Activated T-cell treated with anti-CD3 and anti-CD28 coated beads, Interleukin-2, amount 50 U/mL, for 4 hours (primary cell): ENCODE measurements around the gene OGFR. TPM values are rescaled to one million over a fixed set of nuclear protein-coding genes. Genes with fewer than 3 reads are reported as not detected.

Experiments used
- ATAC-seq, 2 donors: fragments of 200-7000 bp; cut with Tn5 transposase; one replicate each; pipeline ENCODE4 v1.10.0; 2021
- DNase-seq: peaks from one replicate; pipeline ENCODE4 v3.0.0-alpha.2; 2020
- H3K27me3 Mint-ChIP-seq: one replicate; pipeline ENCODE4 v1.8.0; 2021; ENCODE audit warnings: low read depth, mixed read lengths
- H3K36me3 Mint-ChIP-seq: one replicate; pipeline ENCODE4 v1.8.0; 2022; ENCODE audit warnings: mixed read lengths; ENCODE audit not compliant: insufficient read depth
- H3K4me1 Mint-ChIP-seq: one replicate; pipeline ENCODE4 v1.8.0; 2021; ENCODE audit warnings: low read depth, mixed read lengths
- H3K4me3 Mint-ChIP-seq: one replicate; pipeline ENCODE4 v1.8.0; 2021; ENCODE audit warnings: mild to moderate bottlenecking, moderate library complexity, mixed read lengths
- H3K9me3 Mint-ChIP-seq: one replicate; pipeline ENCODE4 v1.8.0; 2021; ENCODE audit warnings: mixed read lengths
- total RNA-seq, 3 donors: library from RNA; stranded (reverse); gene quantifications; one replicate each; pipeline ENCODE4 v1.2.1, GENCODE V29; 2021

The OGFR gene
- total RNA-seq, 3 donors from 2014 or later: 45.8 to 57.9 (median 53.9) TPM

- no peak for ATAC-seq
- H3K36me3 Mint-ChIP-seq: no peaks in the 10 kb centered on the region
- H3K4me3 Mint-ChIP-seq: no peak overlapping the region
Measured at GRCh38 chr20:62825986-62826645, 21.5 kb downstream of the OGFR start.

GRCh38 chr20:62826646-62827310 is 22.1 kb downstream of the OGFR start:
- no peaks in the 10 kb centered on the region for H3K36me3 Mint-ChIP-seq
- peaks cover 6% of the 10 kb centered on the region for H3K4me1 Mint-ChIP-seq
- H3K27me3 Mint-ChIP-seq: no peaks in the 10 kb centered on the region
- ATAC-seq: no peak
- no peak for DNase-seq
- no peak overlapping the region for H3K4me3 Mint-ChIP-seq
- H3K9me3 Mint-ChIP-seq: no peaks in the 10 kb centered on the region

More at GRCh38 chr20:62825986-62826645, 21.5 kb downstream of the OGFR start:
- H3K27me3 Mint-ChIP-seq: no peaks in the 10 kb centered on the region
- peaks cover 4% of the 10 kb centered on the region for H3K4me1 Mint-ChIP-seq
- H3K9me3 Mint-ChIP-seq: no peaks in the 10 kb centered on the region
- no peak for DNase-seq

- DNase-seq: no peak
- H3K9me3 Mint-ChIP-seq: no peaks in the 10 kb centered on the region
- ATAC-seq: no peak
- H3K4me3 Mint-ChIP-seq: no peak overlapping the region
- H3K4me1 Mint-ChIP-seq: peaks cover 9% of the 10 kb centered on the region
- no peaks in the 10 kb centered on the region for H3K36me3 Mint-ChIP-seq
- no peaks in the 10 kb centered on the region for H3K27me3 Mint-ChIP-seq
Measured at GRCh38 chr20:62827311-62828038, 22.8 kb downstream of the OGFR start.

GRCh38 chr20:62828051-62828450 is 23.4 kb downstream of the OGFR start:
- H3K4me1 Mint-ChIP-seq: peaks cover 11% of the 10 kb centered on the region
- ATAC-seq (no peak), DNase-seq (no peak)
- H3K4me3 Mint-ChIP-seq: no peak overlapping the region
- H3K27me3 Mint-ChIP-seq: no peaks in the 10 kb centered on the region
- no peaks in the 10 kb centered on the region for H3K36me3 Mint-ChIP-seq
- H3K9me3 Mint-ChIP-seq: no peaks in the 10 kb centered on the region

GRCh38 chr20:62828511-62829230 is 24.0 kb downstream of the OGFR start:
- Mint-ChIP-seq H3K4me3 (no peak overlapping the region), H3K4me1 (peaks cover 10% of the 10 kb centered on the region), H3K27me3 (no peaks in the 10 kb centered on the region), H3K9me3 (no peaks in the 10 kb centered on the region), H3K36me3 (no peaks in the 10 kb centered on the region)
- DNase-seq (no peak), ATAC-seq (no peak)

GRCh38 chr20:62829231-62830230 is 24.9 kb downstream of the OGFR start:
- Mint-ChIP-seq H3K36me3 (no peaks in the 10 kb centered on the region), H3K9me3 (no peaks in the 10 kb centered on the region), H3K4me3 (no peak overlapping the region), H3K4me1 (peaks cover 10% of the 10 kb centered on the region), H3K27me3 (no peaks in the 10 kb centered on the region)
- ATAC-seq (no peak), DNase-seq (no peak)

GRCh38 chr20:62830251-62830650 is 25.6 kb downstream of the OGFR start:
- peaks cover 10% of the 10 kb centered on the region for H3K4me1 Mint-ChIP-seq
- H3K27me3 Mint-ChIP-seq: no peaks in the 10 kb centered on the region
- H3K9me3 Mint-ChIP-seq: no peaks in the 10 kb centered on the region
- no peaks in the 10 kb centered on the region for H3K36me3 Mint-ChIP-seq
- ATAC-seq: no peak
- no peak for DNase-seq
- H3K4me3 Mint-ChIP-seq: no peak overlapping the region

- ATAC-seq: no peak
- no peak for DNase-seq
- Mint-ChIP-seq H3K27me3 (no peaks in the 10 kb centered on the region), H3K4me1 (peaks cover 10% of the 10 kb centered on the region), H3K4me3 (no peak overlapping the region), H3K9me3 (no peaks in the 10 kb centered on the region), H3K36me3 (no peaks in the 10 kb centered on the region)
Measured at GRCh38 chr20:62830821-62831220, 26.2 kb downstream of the OGFR start.

- ATAC-seq (no peak), DNase-seq (no peak)
- Mint-ChIP-seq H3K36me3 (no peaks in the 10 kb centered on the region), H3K9me3 (no peaks in the 10 kb centered on the region), H3K4me1 (peaks cover 10% of the 10 kb centered on the region), H3K4me3 (no peak overlapping the region), H3K27me3 (no peaks in the 10 kb centered on the region)
Measured at GRCh38 chr20:62831361-62831788, 26.7 kb downstream of the OGFR start.

GRCh38 chr20:62831854-62832211 is 27.2 kb downstream of the OGFR start:
- no peak overlapping the region for H3K4me3 Mint-ChIP-seq

GRCh38 chr20:62832212-62832922 is 27.7 kb downstream of the OGFR start:
- Mint-ChIP-seq H3K9me3 (no peaks in the 10 kb centered on the region), H3K36me3 (no peaks in the 10 kb centered on the region), H3K4me3 (no peak overlapping the region), H3K4me1 (peaks cover 10% of the 10 kb centered on the region), H3K27me3 (peaks cover 2% of the 10 kb centered on the region)
- ATAC-seq (peak in 1 of 2 donors; percentile 56), DNase-seq (no peak)

More at GRCh38 chr20:62831854-62832211, 27.2 kb downstream of the OGFR start:
- Mint-ChIP-seq H3K36me3 (no peaks in the 10 kb centered on the region), H3K27me3 (no peaks in the 10 kb centered on the region), H3K9me3 (no peaks in the 10 kb centered on the region), H3K4me1 (peaks cover 10% of the 10 kb centered on the region)
- DNase-seq (no peak), ATAC-seq (no peak)

- DNase-seq (no peak), ATAC-seq (no peak)
- Mint-ChIP-seq H3K36me3 (no peaks in the 10 kb centered on the region), H3K9me3 (no peaks in the 10 kb centered on the region), H3K4me1 (peaks cover 10% of the 10 kb centered on the region), H3K4me3 (no peak overlapping the region), H3K27me3 (peaks cover 2% of the 10 kb centered on the region)
Measured at GRCh38 chr20:62832951-62833391, 28.3 kb downstream of the OGFR start.
